Measurements from ENCODE around the gene HIKESHI. TPM values are rescaled to one million over a fixed set of nuclear protein-coding genes. Genes with fewer than 3 reads are reported as not detected.
"Not testable (repeated sequence)": the region's sequence is repeated elsewhere in the genome, so short reads cannot be mapped to it uniquely, and the experiment has no call there.

Gene HIKESHI
- total and polyA plus RNA-seq, 10 donors, result 22.5 to 44.9 (median 25.8) TPM

- Histone ChIP-seq H3K36me3 (peaks cover 0 to 71% (median 25%) of the 10 kb centered on the region in 6 donors), H3K4me1 (no peaks in the 10 kb centered on the region)
These were observed 22.3 kb upstream of the HIKESHI start for GRCh38 chr11:86279747-86280146.

GRCh38 chr11:86287468-86287796, 14.6 kb upstream of the HIKESHI start:
- intact Hi-C loops (cut with DNase I; ENCODE audit: low total_unique reads), result no loop called here
- Histone ChIP-seq H3K36me3 (peaks cover 0 to 18% (median 0%) of the 10 kb centered on the region in 6 donors), H3K4me3 (no peak overlapping the region), H3K27ac (no peak overlapping the region), H3K9me3 (no peaks in the 10 kb centered on the region), H3K27me3 (replicated peaks in 1 of 7) (no peaks in the 10 kb centered on the region), H3K4me1 (peaks cover 0 to 42% (median 12%) of the 10 kb centered on the region in 6 donors)
- no peak for DNase-seq
- WGBS, 5 donors, result 80 to 88% (median 81%) methylated on average over 2 of the region's 2 CpGs
- TF ChIP-seq CTCF (IDR thresholded peaks at IDR 0.05 in 8 of 11, conservative IDR thresholded peaks at IDR 0.05 in 3 of 11) (no peak), POLR2A (IDR thresholded peaks at IDR 0.05) (no peak), POLR2AphosphoS5 (IDR thresholded peaks at IDR 0.05) (no peak)

More at GRCh38 chr11:86279747-86280146, 22.3 kb upstream of the HIKESHI start:
- intact Hi-C loops (cut with DNase I; ENCODE audit: low total_unique reads), result no loop called here
- Histone ChIP-seq H3K4me3 (no peak overlapping the region), H3K9me3 (no peaks in the 10 kb centered on the region), H3K27ac (no peak overlapping the region), H3K27me3 (replicated peaks in 1 of 7) (no peaks in the 10 kb centered on the region)
- WGBS, 5 donors, result 66 to 91% (median 87%) methylated on average over 3 of the region's 3 CpGs
- TF ChIP-seq POLR2A (IDR thresholded peaks at IDR 0.05) (no peak), CTCF (IDR thresholded peaks at IDR 0.05 in 8 of 11, conservative IDR thresholded peaks at IDR 0.05 in 3 of 11) (no peak), POLR2AphosphoS5 (IDR thresholded peaks at IDR 0.05) (no peak)
- DNase-seq, result no peak

- peak overlapping the region in 2 of 8 donors; percentile 1 to 42 for H3K27ac ChIP-seq
- TF ChIP-seq CTCF (IDR thresholded peaks at IDR 0.05 in 8 of 11, conservative IDR thresholded peaks at IDR 0.05 in 3 of 11) (no peak), POLR2AphosphoS5 (IDR thresholded peaks at IDR 0.05) (no peak), POLR2A (IDR thresholded peaks at IDR 0.05) (no peak)
- H3K4me1 ChIP-seq, result peaks cover 0 to 42% (median 12%) of the 10 kb centered on the region in 6 donors
- no peak for DNase-seq
- no peak overlapping the region for H3K4me3 ChIP-seq
- intact Hi-C loops (cut with DNase I; ENCODE audit: low total_unique reads), result no loop called here
- WGBS, 5 donors, result 50 to 67% (median 58%) methylated on average over 7 of the region's 7 CpGs
- no peaks in the 10 kb centered on the region for H3K27me3 ChIP-seq (replicated peaks in 1 of 7)
- no peaks in the 10 kb centered on the region for H3K9me3 ChIP-seq
- peaks cover 0 to 16% (median 0%) of the 10 kb centered on the region in 6 donors for H3K36me3 ChIP-seq
These were observed 13.1 kb upstream of the HIKESHI start for GRCh38 chr11:86288776-86289507.

GRCh38 chr11:86289508-86290280, 12.3 kb upstream of the HIKESHI start:
- peaks cover 0 to 42% (median 12%) of the 10 kb centered on the region in 6 donors for H3K4me1 ChIP-seq
- H3K27ac ChIP-seq; H3K27me3 ChIP-seq (replicated peaks in 1 of 7); H3K4me3 ChIP-seq; H3K36me3 ChIP-seq; H3K9me3 ChIP-seq; DNase-seq: not testable (repeated sequence)
- 81 to 87% (median 83%) methylated on average over 9 of the region's 9 CpGs for WGBS, 5 donors
- intact Hi-C loops (cut with DNase I; ENCODE audit: low total_unique reads), result loop anchor here (10.0 kb wide), 1 partner anchor 45 kb away; the partner anchor contains the start of gene EED
